A549 (cell line): ENCODE measurements around the gene TEN1. TPM values are rescaled to one million over a fixed set of nuclear protein-coding genes. Genes with fewer than 3 reads are reported as not detected.

Experiments used
- ATAC-seq, 2 experiments: fragments of 200-7000 bp in 1 of 2; fragments of >200 bp in 1 of 2; cut with Nextera tagmentation in 1 of 2; cut with Tn5 transposase in 1 of 2; 3 replicates each; pipeline versions ENCODE4 v1.8.0 to v1.9.1; 2018 to 2020; ENCODE audit warnings: mild to moderate bottlenecking in 1 of 2, moderate library complexity in 1 of 2
- CTCF ChIA-PET: fragments of 300-600 bp; sonication (Branson Sonifier 250); formaldehyde crosslinking; extraction: SDS; loops from one replicate; lab custom pipeline; 2021; ENCODE audit warnings: antibody characterized with exemption, inconsistent platforms; lab: Yijun Ruan, JAX
- POLR2A ChIA-PET: fragments of 350-600 bp; formaldehyde crosslinking; extraction: SDS; loops from one replicate; lab custom pipeline; 2021; ENCODE audit warnings: antibody characterized with exemption, inconsistent platforms; lab: Yijun Ruan, JAX
- DNase-seq, 2 experiments: peaks; one replicate each; pipeline versions ENCODE4 v3.0.0 to v3.0.0-alpha.2; 2011 to 2016; ENCODE audit warnings: low read depth in 1 of 2, low spot score in 1 of 2
- FAIRE-seq: peaks from 2 replicates; lab custom pipeline; 2011; peaks lifted over from hg19 to GRCh38; lab: Jason Lieb, UNC
- H3K27ac ChIP-seq, 2 experiments: fragments of >200 bp; sonication (Bioruptor Twin); formaldehyde crosslinking; 3 replicates each; pipeline ENCODE4 v1.5.1; 2016 to 2017
- H3K4me1 ChIP-seq: fragments of >200 bp; sonication (Bioruptor Twin); formaldehyde crosslinking; 3 replicates; pipeline ENCODE4 v1.6.1; 2016
- H3K4me2 ChIP-seq: fragments of >200 bp; sonication (Bioruptor Twin); formaldehyde crosslinking; 3 replicates; pipeline ENCODE4 v1.6.1; 2016
- H3K4me3 ChIP-seq: fragments of >200 bp; sonication (Bioruptor Twin); formaldehyde crosslinking; 3 replicates; pipeline ENCODE4 v1.5.1; 2016
- H3K9me3 ChIP-seq: fragments of >200 bp; sonication (Bioruptor Twin); formaldehyde crosslinking; 3 replicates; pipeline ENCODE4 v1.6.1; 2016
- BHLHE40 ChIP-seq: IDR thresholded peaks from 2 replicates; pipeline ENCODE4 v1.6.1; 2012; ENCODE audit warnings: low read depth, low read length, inconsistent platforms
- E2F6 ChIP-seq: IDR thresholded peaks from 2 replicates; pipeline ENCODE4 v1.6.1; 2012; ENCODE audit warnings: low read depth, borderline replicate concordance
- EHF ChIP-seq: fragments of 250-450 bp; sonication (Bioruptor Pico); IDR thresholded peaks from 2 replicates; pipeline ENCODE4 v1.5.0; 2020; ENCODE audit warnings: mild to moderate bottlenecking
- EHMT2 ChIP-seq: fragments of 200-600 bp; sonication (generic); IDR thresholded peaks from 2 replicates; pipeline ENCODE4 v1.6.1; 2016; ENCODE audit warnings: antibody characterized with exemption, low read depth, mild to moderate bottlenecking, moderate library complexity
- ESRRA ChIP-seq: fragments of 150-350 bp; IDR thresholded peaks from 2 replicates; pipeline ENCODE4 v1.6.1; 2014; ENCODE audit warnings: mild to moderate bottlenecking, low read length, borderline replicate concordance
- FOSL2 ChIP-seq, 2 experiments: fragments of 450-650 bp in 1 of 2; fragments of >200 bp in 1 of 2; sonication (Bioruptor Twin) in 1 of 2; formaldehyde crosslinking; IDR thresholded peaks; 2 replicates each; pipeline versions ENCODE4 v1.5.0 to v1.6.1; 2016 to 2020; ENCODE audit warnings: mild to moderate bottlenecking in 1 of 2, moderate library complexity in 1 of 2
- FOXS1 ChIP-seq: fragments of 250-450 bp; sonication (Bioruptor Pico); IDR thresholded peaks from 2 replicates; pipeline ENCODE4 v1.5.0; 2020; ENCODE audit warnings: mild to moderate bottlenecking, moderate library complexity
- HDAC2 ChIP-seq: fragments of 200-600 bp; sonication (generic); IDR thresholded peaks from 2 replicates; pipeline ENCODE4 v1.6.1; 2016
- HES2 ChIP-seq: fragments of >200 bp; sonication (Bioruptor Twin); formaldehyde crosslinking; IDR thresholded peaks from 2 replicates; pipeline ENCODE4 v1.6.1; 2016
- HEYL ChIP-seq: fragments of 250-450 bp; sonication (Bioruptor Pico); IDR thresholded peaks from 2 replicates; pipeline ENCODE4 v1.8.0; 2021; ENCODE audit warnings: mild to moderate bottlenecking, moderate library complexity
- HMGXB4 ChIP-seq: fragments of 250-450 bp; sonication (Bioruptor Pico); IDR thresholded peaks from 2 replicates; pipeline ENCODE4 v1.5.0; 2021; ENCODE audit warnings: mild to moderate bottlenecking, moderate library complexity, borderline replicate concordance
- HOXB5 ChIP-seq: fragments of 250-450 bp; sonication (Bioruptor Pico); IDR thresholded peaks from 2 replicates; pipeline ENCODE4 v1.5.0; 2020; ENCODE audit warnings: mild to moderate bottlenecking, moderate library complexity
- JUN ChIP-seq, 2 experiments: fragments of >200 bp; sonication (Bioruptor Twin); formaldehyde crosslinking; IDR thresholded peaks; 2 replicates in 1 of 2; 3 replicates in 1 of 2; pipeline ENCODE4 v1.6.1; 2016 to 2017
- JUNB ChIP-seq: fragments of >200 bp; sonication (Bioruptor Twin); formaldehyde crosslinking; IDR thresholded peaks from 2 replicates; pipeline ENCODE4 v1.6.1; 2016
- KDM5A ChIP-seq: fragments of 200-600 bp; sonication (generic); IDR thresholded peaks from 2 replicates; pipeline ENCODE4 v1.6.1; 2016; ENCODE audit warnings: antibody characterized with exemption, mild to moderate bottlenecking
- MYC ChIP-seq: IDR thresholded peaks from 2 replicates; pipeline ENCODE4 v1.6.1; 2012; ENCODE audit warnings: mild to moderate bottlenecking, inconsistent platforms, low read length, improper control_type of control experiment, borderline replicate concordance
- PHF8 ChIP-seq: fragments of 200-600 bp; sonication (generic); IDR thresholded peaks from 2 replicates; pipeline ENCODE4 v1.6.1; 2016; ENCODE audit warnings: low read depth, mild to moderate bottlenecking, antibody characterized with exemption, moderate library complexity, borderline replicate concordance
- POLR2A ChIP-seq: IDR thresholded peaks from 2 replicates; pipeline ENCODE4 v1.6.1; 2012; ENCODE audit warnings: mild to moderate bottlenecking, low read length
- POLR2AphosphoS2 ChIP-seq: conservative IDR thresholded peaks from 2 replicates; pipeline ENCODE4 v1.6.1; 2012; ENCODE audit warnings: low read length, improper control_type of control experiment, inconsistent platforms
- RCOR1 ChIP-seq: fragments of 150-350 bp; IDR thresholded peaks from 2 replicates; pipeline ENCODE4 v1.6.1; 2014; ENCODE audit warnings: antibody characterized with exemption, low read length, low read depth
- RFX5 ChIP-seq: fragments of 450-650 bp; IDR thresholded peaks from 2 replicates; pipeline ENCODE4 v1.7.1; 2014; ENCODE audit warnings: antibody characterized with exemption, mild to moderate bottlenecking, moderate library complexity
- TFCP2L1 ChIP-seq: fragments of 250-450 bp; sonication (Bioruptor Pico); IDR thresholded peaks from 2 replicates; pipeline ENCODE4 v1.5.0; 2021; ENCODE audit warnings: mild to moderate bottlenecking
- TP53 ChIP-seq: fragments of 250-450 bp; sonication (Bioruptor Pico); IDR thresholded peaks from 2 replicates; pipeline ENCODE4 v1.5.0; 2021; ENCODE audit warnings: mild to moderate bottlenecking, moderate library complexity
- USF2 ChIP-seq: fragments of 450-650 bp; IDR thresholded peaks from 2 replicates; pipeline ENCODE4 v1.6.1; 2014; ENCODE audit warnings: antibody characterized with exemption
- ZFP36 ChIP-seq: fragments of 450-650 bp; IDR thresholded peaks from 2 replicates; pipeline ENCODE4 v1.6.1; 2014; ENCODE audit warnings: borderline replicate concordance; ENCODE audit not compliant: partially characterized antibody
- ZNF302 ChIP-seq: fragments of 250-450 bp; sonication (Bioruptor Pico); IDR thresholded peaks from 2 replicates; pipeline ENCODE4 v1.9.0; 2021; ENCODE audit warnings: inconsistent platforms, mild to moderate bottlenecking, moderate library complexity
- ZSCAN20 ChIP-seq: fragments of 250-450 bp; sonication (Bioruptor Pico); IDR thresholded peaks from 2 replicates; pipeline ENCODE4 v1.8.0; 2022; ENCODE audit warnings: mild to moderate bottlenecking, moderate library complexity
- WGBS: methylation state at CpG from one replicate; pipeline ENCODE4 v1.1.6; 2017; ENCODE audit errors: missing lambda C conversion rate; 5-methylcytosine and 5-hydroxymethylcytosine counted together
- polyA plus RNA-seq, 4 experiments: library from polyadenylated mRNA; depleted of rRNA in 3 of 4; stranded (reverse); fragments of >200 nt; fragmentation: RNase III in 1 of 4; extraction: RNeasy Plus Mini Kit Qiagen cat#74134 plus additional on column Dnase treatment in 1 of 4; gene quantifications; 2 replicates in 3 of 4; 3 replicates in 1 of 4; pipeline ENCODE4 v1.2.3, GENCODE V29; 2011 to 2017

Gene TEN1
- polyA plus RNA-seq, 2 of the 4 experiments (the other 2 are of a cell fraction), result 11.8 to 15.7 TPM

GRCh38 chr17:76009969-76010661, 31.1 kb downstream of the TEN1 start:
- no peak overlapping the region for H3K27ac ChIP-seq
- FAIRE-seq (no peak), ATAC-seq (no peak)
- ChIA-PET CTCF (interaction anchor here (0.6 to 24.2 kb wide), 14 partner anchors 5 to 292 kb away, joined by 3 to 408 read pairs (median 6); partner anchors contain the start of genes CDK3, EVPL and MRPL38), POLR2A (interaction anchor here (0.5 kb wide), 1 partner anchor 337 kb away, joined by 5 read pairs; no protein-coding TSS in a partner anchor)
- H3K4me3 ChIP-seq, result no peak overlapping the region
- H3K9me3 ChIP-seq, result no peaks in the 10 kb centered on the region
- H3K4me2 ChIP-seq, result no peak overlapping the region
- TF ChIP-seq FOXS1, result no peak
- TF ChIP-seq, all 56 proteins: peak for 0
- no peaks in the 10 kb centered on the region for H3K4me1 ChIP-seq
- no peak for DNase-seq
- 95% methylated on average over 21 of the region's 21 CpGs for WGBS

- ChIA-PET CTCF (interaction anchor here (0.7 to 20.5 kb wide), 11 partner anchors 12 to 287 kb away, joined by 3 to 408 read pairs (median 10); partner anchors contain the start of genes CDK3, EVPL and MRPL38), POLR2A (no interaction called here)
- no peak overlapping the region for H3K4me3 ChIP-seq
- ATAC-seq (no peak), DNase-seq (no peak), FAIRE-seq (no peak)
- no peaks in the 10 kb centered on the region for H3K9me3 ChIP-seq
- TF ChIP-seq HES2, result no peak
- TF ChIP-seq HOXB5 (CRISPR knock-in tag), result no peak
- no peak for TF ChIP-seq ZNF302 (CRISPR knock-in tag)
- no peak for TF ChIP-seq ZFP36
- TF ChIP-seq JUN (IDR thresholded peaks at IDR 0.05), result no peak
- TF ChIP-seq USF2, result no peak
- TF ChIP-seq HMGXB4 (CRISPR knock-in tag), result no peak
- no peak for TF ChIP-seq TP53
- TF ChIP-seq TFCP2L1, result no peak
- TF ChIP-seq ESRRA, result no peak
- no peak for TF ChIP-seq BHLHE40
- no peak for TF ChIP-seq FOSL2 (IDR thresholded peaks at IDR 0.05)
- TF ChIP-seq FOSL2 (CRISPR knock-in tag; IDR thresholded peaks at IDR 0.05), result no peak
- TF ChIP-seq EHF (CRISPR knock-in tag), result no peak
- TF ChIP-seq RFX5, result no peak
- no peak for TF ChIP-seq PHF8
- TF ChIP-seq JUNB, result no peak
- TF ChIP-seq ZSCAN20 (CRISPR knock-in tag), result no peak
- TF ChIP-seq HDAC2, result no peak
- H3K27ac ChIP-seq, result no peak overlapping the region
- no peaks in the 10 kb centered on the region for H3K4me1 ChIP-seq
- no peak overlapping the region for H3K4me2 ChIP-seq
- 93% methylated on average over 5 of the region's 5 CpGs for WGBS
Measured at GRCh38 chr17:76011951-76012350, 32.9 kb downstream of the TEN1 start.

- Histone ChIP-seq H3K4me2 (no peak overlapping the region), H3K4me3 (no peak overlapping the region), H3K4me1 (no peaks in the 10 kb centered on the region), H3K27ac (no peak overlapping the region; a peak in 1 of 6 replicates)
- FAIRE-seq, result no peak
- POLR2A ChIA-PET, result no interaction called here
- TF ChIP-seq MYC (no peak), E2F6 (no peak), FOXS1 (no peak), RCOR1 (no peak), PHF8 (no peak), JUNB (no peak), EHMT2 (no peak), EHF (CRISPR knock-in tag) (no peak), KDM5A (no peak), JUN (IDR thresholded peaks at IDR 0.05) (no peak), POLR2A (no peak), USF2 (no peak), POLR2AphosphoS2 (no peak), HEYL (CRISPR knock-in tag) (no peak)
- TF ChIP-seq, all 56 proteins: peak for 0
- ATAC-seq (no peak), DNase-seq (no peak)
- H3K9me3 ChIP-seq, result no peaks in the 10 kb centered on the region
- CTCF ChIA-PET, result interaction anchor here (0.5 to 20.5 kb wide), 63 partner anchors 9 to 391 kb away, joined by 3 to 408 read pairs (median 5); partner anchors contain the start of genes CDK3, EVPL, EXOC7 and MRPL38
- 74% methylated on average over 15 of the region's 15 CpGs for WGBS
Measured at GRCh38 chr17:76013377-76013932, 34.4 kb downstream of the TEN1 start.
